Skin epidermis (tissue), 12 donors: ENCODE data around the gene HIVEP3.

Source experiments
- H3K27ac ChIP-seq, 21 experiments: fragments of 200-600 bp; sonication (generic) in 11 of 21; one replicate each; pipeline ENCODE4 v1.5.0; 2020; ENCODE audit warnings: mild to moderate bottlenecking in 3 of 21, inconsistent platforms in 2 of 21, moderate library complexity in 2 of 21
- H3K4me3 ChIP-seq, 7 experiments: fragments of 200-600 bp; sonication (generic) in 2 of 7; one replicate each; pipeline ENCODE4 v1.5.0; 2020; ENCODE audit warnings: inconsistent platforms in 2 of 7, mild to moderate bottlenecking in 2 of 7, moderate library complexity in 1 of 7

HIVEP3 gene

DNA sequence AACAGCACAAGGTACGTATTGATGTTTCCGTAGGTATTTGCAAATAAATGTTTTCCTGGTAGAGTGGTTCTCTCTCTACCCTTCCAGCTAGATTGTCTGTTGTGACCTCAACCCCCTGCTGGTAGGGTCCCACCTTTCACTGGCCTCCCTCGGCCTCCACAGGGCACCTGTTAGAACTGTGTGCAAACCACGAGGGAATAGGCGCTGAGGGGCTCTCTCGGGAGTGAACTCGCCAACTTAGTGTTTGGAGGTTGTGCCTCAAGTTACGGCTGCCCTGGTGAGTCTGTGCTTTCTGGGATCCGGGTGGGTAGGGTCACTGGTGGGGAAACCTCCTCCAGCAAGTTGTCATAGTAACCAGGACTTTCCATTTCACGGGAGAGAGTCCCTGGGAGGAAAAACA, 229.6 kb downstream of the HIVEP3 start:
- H3K4me3 ChIP-seq, result no peak overlapping the region
- H3K27ac ChIP-seq, result no peak overlapping the region

DNA sequence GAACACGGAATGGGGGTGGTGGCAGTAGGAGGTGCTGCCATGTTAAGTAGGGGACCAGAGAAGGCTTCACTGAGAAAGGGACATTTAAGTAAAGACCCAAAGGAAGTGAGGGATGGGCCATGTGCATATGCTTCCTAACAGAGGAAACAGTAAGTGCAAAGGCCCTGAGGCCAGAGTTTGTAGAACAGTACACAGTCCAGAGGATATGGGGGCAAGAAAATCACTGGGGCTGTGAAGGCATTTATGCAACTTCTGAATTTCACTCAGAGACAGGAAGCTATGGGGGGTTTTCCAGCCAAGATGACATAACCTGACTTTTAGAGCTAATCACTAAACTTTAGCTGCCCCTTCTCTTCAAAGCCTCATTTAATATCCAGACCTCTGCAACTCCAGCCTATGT, 231.7 kb downstream of the HIVEP3 start:
- Histone ChIP-seq H3K4me3 (no peak overlapping the region), H3K27ac (no peak overlapping the region)

DNA sequence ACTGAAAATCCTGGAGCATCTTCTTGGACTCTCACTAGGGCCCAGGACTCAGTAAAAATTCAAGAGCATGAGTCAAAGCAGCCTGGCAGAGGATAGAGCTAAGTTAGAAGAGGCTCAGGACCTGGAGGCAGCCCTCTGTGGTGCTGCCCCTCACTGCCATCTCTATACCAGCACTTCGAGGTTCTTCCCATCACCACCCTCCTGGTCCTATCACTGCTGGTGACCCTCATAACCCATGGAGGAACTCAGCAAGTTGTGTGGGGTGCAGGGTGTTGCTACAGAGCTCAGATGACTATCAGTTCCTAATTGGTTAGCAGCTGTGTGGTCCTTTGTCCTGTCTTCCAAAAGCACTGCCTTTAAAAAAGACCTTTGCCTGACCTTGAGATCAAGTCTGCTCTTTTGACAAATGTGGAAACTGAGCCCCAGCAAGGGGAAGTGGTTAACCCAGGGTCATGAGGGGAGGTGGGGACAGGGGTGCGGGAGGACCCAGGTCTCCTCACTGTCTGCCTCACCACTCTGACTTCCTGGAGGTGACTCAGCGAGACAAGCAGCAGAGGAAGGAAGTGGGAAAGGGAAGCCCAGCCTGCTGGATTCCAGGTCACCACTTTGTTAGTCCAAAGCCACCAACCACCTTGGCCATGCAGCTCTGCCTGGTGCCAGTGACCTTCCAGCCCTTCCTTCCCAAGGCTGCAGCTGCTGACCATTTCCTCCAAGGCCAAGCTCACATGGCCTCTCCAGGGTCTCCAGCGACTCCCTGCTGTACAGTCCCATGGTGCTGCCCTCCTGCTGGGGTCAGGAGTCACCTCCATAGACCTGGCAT, 234.8 kb downstream of the HIVEP3 start:
- H3K4me3 ChIP-seq, result no peak overlapping the region
- H3K27ac ChIP-seq, result peak overlapping the region in 7 of 21 experiments; percentile 12 to 63 (median 23)

DNA sequence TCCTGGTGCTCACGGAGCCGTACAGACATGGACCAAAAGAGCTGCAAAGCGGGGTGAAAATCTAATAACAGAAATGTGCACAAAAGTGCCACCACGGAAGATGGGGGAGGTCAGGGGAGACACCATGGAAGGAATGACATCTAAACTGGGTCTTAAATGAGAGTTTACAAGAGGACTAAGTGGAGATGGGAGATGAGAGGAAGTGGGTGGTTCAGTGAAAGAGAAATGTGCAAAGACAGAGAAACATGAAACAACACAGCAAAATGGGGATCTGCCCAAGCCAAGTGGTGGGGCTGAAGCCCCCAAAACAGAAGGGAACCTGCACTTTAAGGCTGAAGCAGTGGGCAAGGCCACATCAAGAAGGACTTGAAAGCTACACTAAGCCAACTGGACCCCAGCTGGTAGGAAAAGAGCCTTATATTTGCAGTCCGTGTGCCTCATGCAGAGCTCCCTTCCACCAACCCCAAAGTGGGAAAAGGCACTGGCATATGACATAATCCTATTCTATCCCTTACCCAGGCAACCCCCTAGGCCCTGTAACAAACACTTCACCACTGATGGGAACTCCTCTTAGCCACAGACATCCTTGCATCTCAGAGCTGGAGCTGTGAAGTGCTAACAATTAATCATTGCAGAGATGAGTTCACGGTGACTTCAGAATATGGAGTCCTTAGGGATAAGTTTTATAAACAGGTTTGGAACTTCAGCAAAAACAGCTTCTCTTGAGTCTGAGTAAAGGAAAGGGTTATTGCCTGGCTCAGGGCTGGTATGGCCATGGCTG, 235.7 kb downstream of the HIVEP3 start:
- peak overlapping the region in 6 of 21 experiments; percentile 12 to 63 (median 35) for H3K27ac ChIP-seq

DNA sequence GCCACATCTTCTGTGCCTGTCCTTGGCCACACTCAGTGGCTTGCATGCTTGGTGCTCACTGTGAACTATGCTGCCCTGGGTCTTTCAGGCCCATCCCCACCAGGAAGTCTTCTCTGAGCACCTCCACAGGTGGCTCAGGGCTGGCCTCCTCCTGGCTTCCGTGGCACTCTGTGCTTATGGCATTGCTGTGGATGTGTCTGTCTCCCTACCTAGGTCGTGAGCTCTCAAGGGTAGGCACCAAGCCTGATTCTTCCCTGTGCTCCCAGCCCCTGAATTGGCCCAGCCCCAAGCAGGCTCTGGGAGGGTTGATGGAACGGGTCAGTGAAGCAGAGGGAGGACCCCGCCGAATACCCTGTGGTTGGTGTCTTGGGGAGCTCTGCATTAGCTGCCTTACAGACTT, 236.6 kb downstream of the HIVEP3 start:
- no peak overlapping the region for H3K4me3 ChIP-seq
- H3K27ac ChIP-seq, result peak overlapping the region in 1 of 21 experiments; percentile 40

More for the DNA sequence above, 235.7 kb downstream of the HIVEP3 start:
- H3K4me3 ChIP-seq, result no peak overlapping the region

DNA sequence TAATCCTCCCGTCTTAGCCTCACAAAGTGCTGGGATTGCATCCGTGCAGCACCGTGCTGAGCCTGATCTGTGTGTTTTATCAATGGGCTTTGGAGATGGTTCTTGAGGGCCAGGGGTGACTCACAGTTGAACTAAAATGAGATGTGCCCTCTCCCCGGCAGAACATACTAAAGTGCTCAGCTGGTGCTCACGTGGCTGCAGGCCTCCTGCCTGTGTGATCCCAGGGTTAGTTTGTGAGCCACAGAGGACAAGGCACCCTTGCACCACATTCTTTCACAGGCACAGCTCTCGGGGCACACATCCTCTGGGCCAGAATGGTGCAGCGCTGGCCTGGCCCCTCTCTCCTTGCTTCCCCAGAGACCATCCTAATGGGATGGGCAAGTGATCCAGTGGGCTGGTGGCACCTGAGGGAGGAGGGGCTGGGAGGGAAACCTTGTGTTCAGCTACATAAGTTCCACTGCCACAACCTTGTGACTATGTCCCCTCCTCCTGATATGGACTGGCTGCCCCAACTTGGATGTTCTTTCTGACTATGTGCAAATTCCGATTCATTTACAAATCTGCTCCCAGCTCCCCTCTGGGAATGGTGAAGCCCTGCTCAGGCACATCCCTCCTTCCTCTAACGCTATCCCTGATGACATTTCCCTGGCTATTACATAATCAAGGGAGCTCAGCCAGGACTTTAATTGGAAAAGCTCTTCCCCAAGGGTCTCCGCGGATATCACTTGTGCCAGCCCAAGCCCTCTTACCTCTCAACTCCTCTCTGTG, 237.2 kb downstream of the HIVEP3 start:
- peak overlapping the region in 1 of 21 experiments; percentile 40 for H3K27ac ChIP-seq
- no peak overlapping the region for H3K4me3 ChIP-seq

DNA sequence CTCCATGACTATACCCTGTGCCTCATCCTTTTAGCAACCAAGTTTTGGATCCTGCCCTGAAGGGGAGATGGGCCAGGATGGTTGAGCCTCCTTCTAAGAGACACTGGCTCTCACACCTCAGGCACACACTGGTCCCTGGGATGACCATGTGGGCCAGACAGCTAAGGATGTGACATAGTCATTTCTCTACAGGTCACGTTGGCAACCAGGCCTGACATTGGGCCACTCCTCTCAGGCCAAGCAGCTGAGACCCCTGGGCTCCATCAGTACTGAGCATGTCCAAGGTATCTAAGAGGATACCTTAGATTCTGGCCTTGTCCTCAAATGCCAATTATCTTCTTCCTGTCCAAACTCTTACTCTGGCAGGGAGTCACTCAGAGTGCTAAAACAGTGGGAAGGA, 238.7 kb downstream of the HIVEP3 start:
- Histone ChIP-seq H3K27ac (peak overlapping the region in 6 of 21 experiments; percentile 8 to 70 (median 36)), H3K4me3 (no peak overlapping the region)

DNA sequence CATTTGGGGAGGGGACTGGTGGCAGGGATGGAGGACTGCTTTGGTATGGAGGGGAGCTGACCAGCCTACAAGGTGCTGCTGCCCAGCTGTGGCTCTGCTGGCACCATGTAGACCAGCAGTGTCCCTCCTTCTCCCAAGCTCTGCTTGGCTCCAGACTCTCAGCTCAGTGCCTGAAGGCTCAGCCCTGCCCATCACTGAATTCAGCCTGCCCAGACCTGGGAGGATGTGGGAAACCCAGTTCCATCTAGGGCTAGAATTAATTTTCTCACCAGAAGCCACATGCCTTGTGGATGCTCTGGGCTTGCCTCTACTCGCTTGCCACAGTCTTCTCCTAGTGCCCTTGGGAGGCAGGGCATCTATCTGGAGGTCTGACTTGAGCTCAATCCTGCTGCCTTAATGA, 239.2 kb downstream of the HIVEP3 start:
- no peak overlapping the region for H3K4me3 ChIP-seq
- H3K27ac ChIP-seq, result peak overlapping the region in 15 of 21 experiments; percentile 4 to 77 (median 33)

DNA sequence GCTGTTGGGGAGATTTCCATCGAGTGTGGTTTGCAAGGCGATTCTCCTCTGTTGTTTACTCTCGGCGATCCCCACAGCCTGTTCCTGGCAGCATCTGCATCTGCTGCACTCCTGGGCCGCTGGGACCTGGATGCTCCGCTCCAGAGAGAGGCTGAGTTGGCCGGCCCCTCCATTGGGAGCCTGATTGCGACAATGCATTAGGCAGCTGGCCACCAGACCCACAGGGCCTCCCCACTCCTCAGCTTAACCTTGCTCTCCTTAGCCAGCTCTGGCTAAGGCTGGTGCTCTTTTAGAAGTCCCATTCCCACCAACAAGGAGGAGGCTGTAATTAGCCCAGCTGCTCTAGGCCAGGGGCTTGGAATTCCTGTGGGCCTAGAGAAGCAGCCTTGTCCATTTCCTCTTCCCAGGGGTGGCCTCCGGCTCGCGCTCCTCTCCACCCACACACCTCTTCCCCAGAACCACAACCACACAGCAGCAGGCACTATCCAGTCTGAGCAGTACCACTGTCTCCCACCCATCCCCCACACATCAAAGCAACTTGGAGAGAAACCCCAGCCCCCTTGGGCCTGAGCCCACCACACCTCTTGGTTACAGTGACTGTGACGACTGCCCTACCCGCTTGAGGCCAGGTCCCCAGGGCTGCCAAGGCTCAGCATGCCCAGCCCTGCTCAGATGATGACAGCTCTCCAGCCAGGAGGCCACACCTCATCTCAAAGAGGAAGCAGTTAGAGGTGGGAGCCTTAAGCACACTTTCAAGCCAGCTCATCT, 240.4 kb downstream of the HIVEP3 start:
- Histone ChIP-seq H3K4me3 (no peak overlapping the region), H3K27ac (peak overlapping the region in 14 of 21 experiments; percentile 4 to 77 (median 36))

DNA sequence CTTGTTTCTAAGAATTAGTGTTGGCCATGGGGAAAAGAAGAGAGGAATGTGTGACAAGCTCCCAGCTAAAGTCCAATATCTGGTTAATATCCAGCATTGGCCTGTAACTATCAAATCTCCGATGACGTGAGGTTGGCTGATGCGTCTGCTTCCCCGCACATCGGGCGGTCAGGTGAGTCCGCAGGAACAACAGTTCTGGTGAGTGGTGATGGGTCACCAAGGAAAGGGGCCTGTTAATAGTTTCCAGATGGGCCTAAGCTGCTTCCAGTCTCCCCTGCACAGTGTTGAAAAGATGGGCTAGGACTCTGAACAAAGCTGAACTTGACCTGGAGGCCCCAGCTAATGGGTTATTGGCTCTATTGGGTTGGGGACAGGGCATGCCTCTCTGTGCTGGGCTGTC, 241.1 kb downstream of the HIVEP3 start:
- peak overlapping the region in 7 of 21 experiments; percentile 16 to 70 (median 45) for H3K27ac ChIP-seq
- H3K4me3 ChIP-seq, result no peak overlapping the region

DNA sequence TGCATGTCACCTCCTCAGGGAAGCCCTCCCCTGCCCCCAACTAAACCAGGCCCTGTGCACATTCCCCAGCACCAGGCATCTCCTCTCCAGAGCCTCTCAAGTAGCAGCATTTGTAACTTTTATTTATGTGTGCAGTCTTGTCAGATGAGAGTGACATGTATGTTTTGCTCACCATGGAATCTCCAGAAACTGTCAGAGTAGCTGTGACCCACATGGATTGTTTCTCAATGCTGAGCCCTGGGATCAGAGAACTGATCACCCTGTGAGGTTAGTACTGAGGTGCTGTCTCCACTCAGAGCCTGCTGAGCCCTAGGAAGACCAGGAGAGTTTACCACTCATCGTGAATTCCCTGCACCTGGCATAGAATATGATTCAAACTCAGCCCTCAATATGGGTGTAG, 243.3 kb downstream of the HIVEP3 start:
- Histone ChIP-seq H3K27ac (no peak overlapping the region), H3K4me3 (no peak overlapping the region)

DNA sequence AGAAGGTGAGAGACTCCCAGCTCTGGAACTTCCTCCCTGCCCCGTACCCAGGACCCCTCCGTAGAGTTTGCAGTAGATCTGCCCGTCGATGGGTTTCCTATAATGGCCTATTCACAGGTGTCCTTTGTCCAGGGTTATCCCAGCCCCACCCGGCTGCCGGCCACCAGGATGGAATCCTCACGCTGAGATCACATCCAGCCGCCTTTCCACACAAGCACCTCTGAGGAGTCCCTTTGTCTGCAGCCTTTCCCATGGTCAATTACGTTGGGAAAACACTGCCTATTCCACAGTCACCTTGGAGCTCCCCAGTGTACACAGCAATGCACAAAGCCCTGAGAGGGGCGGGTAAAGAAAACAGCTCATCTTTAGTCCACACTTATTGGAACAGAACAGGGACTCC, 244.2 kb downstream of the HIVEP3 start:
- Histone ChIP-seq H3K27ac (peak overlapping the region in 2 of 21 experiments; percentile 78 to 87), H3K4me3 (no peak overlapping the region)

DNA sequence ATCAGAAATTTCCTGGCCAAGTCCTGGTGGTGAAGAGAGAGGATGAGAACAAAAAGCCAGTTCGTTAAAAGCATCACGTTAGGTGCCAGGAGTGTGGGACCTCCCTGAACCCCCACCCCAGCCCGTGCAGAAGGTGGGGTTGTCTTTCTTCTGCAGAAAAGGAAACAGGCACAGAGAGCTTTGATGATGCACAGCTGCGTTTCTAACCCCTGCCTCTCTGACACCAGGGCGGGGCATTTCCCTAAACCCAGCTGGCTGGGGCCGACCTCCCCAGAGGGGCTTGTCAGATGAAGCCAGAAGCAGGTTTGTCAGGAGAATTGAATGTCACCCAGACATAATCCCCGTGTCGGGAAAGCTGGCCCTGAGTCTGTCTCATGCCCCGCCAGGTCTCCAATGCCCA, 244.9 kb downstream of the HIVEP3 start:
- peak overlapping the region in 7 of 21 experiments; percentile 19 to 87 (median 65) for H3K27ac ChIP-seq
- H3K4me3 ChIP-seq, result no peak overlapping the region

DNA sequence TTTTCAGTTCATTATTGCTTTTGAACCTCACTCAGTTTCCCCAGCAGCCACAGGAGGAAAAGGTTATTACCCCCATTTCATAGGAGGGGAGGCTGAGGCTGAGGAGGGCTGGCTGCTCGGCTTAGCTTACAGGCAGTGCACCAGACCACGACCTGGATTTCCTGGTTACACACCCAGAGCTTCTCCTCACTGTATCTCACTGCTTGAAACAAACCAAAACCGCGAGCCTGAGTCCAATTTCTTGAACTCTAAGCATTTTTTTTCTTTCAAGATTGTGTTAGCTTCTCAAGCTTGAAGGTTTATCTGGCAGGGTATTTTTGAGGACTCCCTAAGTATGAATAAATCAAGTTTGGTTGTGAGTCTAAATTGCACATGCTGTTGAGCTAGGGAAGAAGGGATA, 245.3 kb downstream of the HIVEP3 start:
- no peak overlapping the region for H3K4me3 ChIP-seq
- peak overlapping the region in 13 of 21 experiments; percentile 1 to 87 (median 65) for H3K27ac ChIP-seq

DNA sequence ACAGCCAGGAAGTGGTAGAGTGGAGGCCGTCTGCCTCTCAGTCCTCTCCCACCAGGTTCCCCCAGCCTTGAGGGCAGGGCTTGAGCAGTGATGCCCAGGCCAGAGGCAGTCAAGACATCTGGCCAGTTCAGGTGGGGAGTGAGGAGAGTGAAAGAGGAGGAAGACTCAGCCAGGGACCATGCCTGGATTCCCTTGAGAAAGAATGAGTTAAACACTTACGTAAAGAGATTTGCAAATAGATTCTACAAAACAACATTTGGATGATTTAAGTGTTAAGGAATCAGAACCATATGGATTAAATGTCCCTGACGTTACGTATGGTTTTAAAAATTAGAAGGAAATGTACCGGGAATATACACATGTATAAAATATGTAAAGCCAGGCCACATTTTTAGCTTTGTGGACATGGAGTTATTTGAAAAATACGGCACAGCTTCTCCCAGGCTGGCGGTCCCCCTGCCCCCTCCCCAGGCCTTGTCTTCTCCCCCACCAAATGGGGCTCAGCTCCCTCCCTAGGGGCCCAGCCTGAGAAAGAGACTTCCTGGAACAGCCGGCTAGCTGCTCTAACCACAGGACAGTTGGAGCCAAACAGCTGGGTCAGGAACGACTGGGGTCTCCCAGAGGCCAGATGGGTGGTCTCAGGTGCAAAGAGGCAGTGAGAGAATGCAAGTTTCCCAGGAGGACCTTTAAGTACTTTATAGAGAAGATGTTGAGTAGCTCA, 245.9 kb downstream of the HIVEP3 start:
- Histone ChIP-seq H3K27ac (peak overlapping the region in 14 of 21 experiments; percentile 1 to 87 (median 59)), H3K4me3 (no peak overlapping the region)

DNA sequence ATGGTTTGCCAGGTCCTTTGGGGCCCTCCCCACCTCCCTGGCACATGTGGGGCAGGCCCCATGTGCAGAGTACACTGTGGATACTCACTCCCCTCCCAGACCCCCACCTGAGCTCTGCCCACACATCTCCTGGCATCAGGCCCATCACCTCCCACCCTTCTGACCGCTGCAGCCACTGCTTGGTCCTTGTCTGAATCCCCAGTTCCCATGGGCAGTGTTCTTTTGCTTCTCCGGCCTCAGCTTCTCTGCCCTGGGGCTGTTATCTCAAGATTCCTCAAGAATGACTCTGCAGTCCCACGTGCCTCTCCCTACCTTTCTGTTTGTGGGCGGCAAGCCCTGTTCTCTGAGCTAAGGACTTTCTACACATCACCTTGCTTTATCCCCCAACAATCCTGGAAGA, 246.5 kb downstream of the HIVEP3 start:
- H3K4me3 ChIP-seq, result no peak overlapping the region

DNA sequence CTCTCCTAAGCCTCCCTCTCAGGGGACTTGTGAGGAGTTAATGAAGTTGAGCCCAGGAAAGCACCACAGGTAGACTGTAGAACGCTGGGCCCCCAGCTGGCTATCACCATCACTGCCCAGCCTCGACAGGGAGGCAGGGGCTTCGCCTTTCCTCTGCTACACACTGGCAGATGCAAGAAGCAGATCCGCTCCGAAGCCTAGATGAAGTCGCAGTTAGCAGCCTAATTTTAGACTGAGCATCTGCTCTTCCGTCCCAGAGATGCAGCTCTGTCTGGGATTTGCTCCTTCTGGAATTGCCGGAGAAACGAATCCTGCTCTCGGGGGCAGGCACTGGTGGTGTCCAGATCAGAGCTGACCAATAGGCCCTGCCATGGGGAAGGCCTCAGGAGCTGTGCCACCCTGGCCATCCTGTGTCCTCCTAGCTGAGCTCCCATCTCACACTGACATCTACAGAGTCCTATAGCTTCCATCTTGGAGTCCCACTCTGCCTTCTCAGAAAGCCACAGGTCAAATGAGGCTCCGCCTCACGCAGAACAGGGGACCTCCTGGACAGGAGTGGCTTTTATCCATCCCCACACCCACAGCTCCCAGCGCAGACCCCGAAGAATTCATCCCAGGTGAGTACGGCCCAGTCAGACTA, 247.5 kb downstream of the HIVEP3 start:
- Histone ChIP-seq H3K27ac (peak overlapping the region in 2 of 21 experiments; percentile 18 to 78), H3K4me3 (no peak overlapping the region)

More for the DNA sequence above, 246.5 kb downstream of the HIVEP3 start:
- peak overlapping the region in 9 of 21 experiments; percentile 1 to 87 (median 65) for H3K27ac ChIP-seq
